ENCODE data around the gene AP1G1. TPM values are rescaled to one million over a fixed set of nuclear protein-coding genes. Genes with fewer than 3 reads are reported as not detected.

Gene AP1G1
- polyA plus RNA-seq, 1 donor from 2014 or later, result 57.1 TPM

- Histone ChIP-seq H2AFZ (ENCODE audit: low read depth, low read length) (no peak overlapping the region), H3K4me3 (ENCODE audit: low read length) (no peak overlapping the region), H4K20me1 (ENCODE audit: insufficient read depth) (no peaks in the 10 kb centered on the region), H3F3A (ENCODE audit: insufficient read depth, low read length, poor library complexity, severe bottlenecking) (no peaks in the 10 kb centered on the region), H3K36me3 (ENCODE audit: insufficient read depth, low read length) (no peaks in the 10 kb centered on the region), H3K27me3 (ENCODE audit: insufficient read depth, low read depth, low read length) (no peaks in the 10 kb centered on the region), H3K79me2 (replicated peaks; ENCODE audit: insufficient read depth, low read length) (no peaks in the 10 kb centered on the region), H3K9me3 (ENCODE audit: low read length) (no peaks in the 10 kb centered on the region), H3K9me2 (ENCODE audit: insufficient read depth, low read length) (no peaks in the 10 kb centered on the region), H3K9ac (ENCODE audit: low read length) (no peak overlapping the region), H3K27ac (ENCODE audit: low read length) (no peak overlapping the region), H3K4me2 (ENCODE audit: low read length) (no peak overlapping the region)
- TF ChIP-seq CTCF (IDR thresholded peaks at IDR 0.05; ENCODE audit: poor library complexity, severe bottlenecking), result peak; percentile 74
- TF ChIP-seq RAD21 (conservative IDR thresholded peaks at IDR 0.05), result peak; percentile 68
- peak; percentile 67 for TF ChIP-seq SMC3 (conservative IDR thresholded peaks at IDR 0.05; ENCODE audit: poor library complexity)
- TF ChIP-seq EP300 (conservative IDR thresholded peaks at IDR 0.05; ENCODE audit: poor library complexity, severe bottlenecking), result no peak
These were observed 62.1 kb downstream of the AP1G1 start for GRCh38 chr16:71746442-71747046.

GRCh38 chr16:71738855-71739254, 69.8 kb downstream of the AP1G1 start:
- Histone ChIP-seq H3F3A (ENCODE audit: insufficient read depth, low read length, poor library complexity, severe bottlenecking) (no peaks in the 10 kb centered on the region), H4K20me1 (ENCODE audit: insufficient read depth) (no peaks in the 10 kb centered on the region), H3K4me2 (ENCODE audit: low read length) (no peak overlapping the region), H3K9ac (ENCODE audit: low read length) (no peak overlapping the region), H3K36me3 (ENCODE audit: insufficient read depth, low read length) (peaks cover 15% of the 10 kb centered on the region), H3K27ac (ENCODE audit: low read length) (no peak overlapping the region), H3K9me3 (ENCODE audit: low read length) (no peaks in the 10 kb centered on the region), H3K9me2 (ENCODE audit: insufficient read depth, low read length) (no peaks in the 10 kb centered on the region), H3K27me3 (ENCODE audit: insufficient read depth, low read depth, low read length) (no peaks in the 10 kb centered on the region), H3K4me3 (ENCODE audit: low read length) (no peak overlapping the region), H2AFZ (ENCODE audit: low read depth, low read length) (no peak overlapping the region), H3K79me2 (replicated peaks; ENCODE audit: insufficient read depth, low read length) (no peaks in the 10 kb centered on the region)
- TF ChIP-seq POLR2AphosphoS5 (IDR thresholded peaks at IDR 0.05) (no peak), EP300 (conservative IDR thresholded peaks at IDR 0.05; ENCODE audit: poor library complexity, severe bottlenecking) (no peak), SMC3 (conservative IDR thresholded peaks at IDR 0.05; ENCODE audit: poor library complexity) (no peak), RAD21 (conservative IDR thresholded peaks at IDR 0.05) (no peak), TAF1 (IDR thresholded peaks at IDR 0.05; ENCODE audit: low read depth) (no peak), CTCF (IDR thresholded peaks at IDR 0.05; ENCODE audit: poor library complexity, severe bottlenecking) (no peak), EZH2 (IDR thresholded peaks at IDR 0.05; ENCODE audit: borderline replicate concordance, insufficient read depth, low read length, poor library complexity, severe bottlenecking) (no peak), REST (IDR thresholded peaks at IDR 0.05; ENCODE audit: borderline replicate concordance) (no peak), MXI1 (conservative IDR thresholded peaks at IDR 0.05; ENCODE audit: poor library complexity, severe bottlenecking) (no peak)

Data from neural cell (in vitro differentiated cells).